Body of pancreas (tissue), 4 donors: Measurements from ENCODE around the gene CD84.

Experiments
- POLR2A ChIP-seq, 3 donors: fragments of 450-650 bp; IDR thresholded peaks; one replicate each; pipeline ENCODE4 v1.6.1; 2016; ENCODE audit warnings: antibody characterized with exemption in 3 of 3, mild to moderate bottlenecking in 2 of 3
- TF ChIP-seq, protein P1 (sequence below), 7 experiments: fragments of 450-650 bp in 4 of 7; fragments of 200-600 bp in 3 of 7; sonication (generic) in 3 of 7; IDR thresholded peaks; one replicate each; pipeline ENCODE4 v1.5.1; 2016 to 2019; ENCODE audit warnings: antibody characterized with exemption in 7 of 7

DNA sequence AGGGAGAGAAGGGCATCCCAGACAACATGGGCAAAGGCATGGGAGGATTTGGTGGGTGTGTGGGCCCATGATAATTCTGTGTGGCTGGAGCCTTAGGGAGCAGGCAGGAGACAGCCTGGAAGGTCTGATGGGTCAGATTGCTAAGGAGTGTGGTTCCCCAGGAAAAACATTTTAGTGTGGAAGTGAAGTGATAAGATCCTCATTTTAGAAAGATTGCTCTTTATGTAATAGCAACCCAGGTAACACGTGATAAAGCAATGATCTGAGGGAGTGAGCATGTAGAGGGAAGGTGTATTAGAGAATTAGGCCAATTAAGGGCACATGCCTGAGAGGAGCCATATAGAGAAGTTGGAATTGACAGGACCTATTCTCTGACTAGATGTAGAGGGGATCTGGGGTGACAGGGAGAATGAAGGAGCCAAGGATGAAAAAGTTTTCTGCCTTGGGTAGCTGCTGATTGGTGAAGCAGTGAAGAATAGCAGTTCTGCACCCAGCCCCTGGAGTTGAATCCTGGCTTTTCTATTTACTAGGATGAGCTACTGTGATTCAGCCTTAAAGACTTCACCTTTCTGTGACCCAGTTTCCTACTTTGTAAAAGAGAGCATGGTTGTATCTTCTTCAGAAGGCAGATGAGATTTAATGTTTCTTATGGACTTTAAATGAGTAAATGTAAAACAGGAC lies 37.5 kb downstream of the CD84 start:
- TF ChIP-seq, protein P1, sequence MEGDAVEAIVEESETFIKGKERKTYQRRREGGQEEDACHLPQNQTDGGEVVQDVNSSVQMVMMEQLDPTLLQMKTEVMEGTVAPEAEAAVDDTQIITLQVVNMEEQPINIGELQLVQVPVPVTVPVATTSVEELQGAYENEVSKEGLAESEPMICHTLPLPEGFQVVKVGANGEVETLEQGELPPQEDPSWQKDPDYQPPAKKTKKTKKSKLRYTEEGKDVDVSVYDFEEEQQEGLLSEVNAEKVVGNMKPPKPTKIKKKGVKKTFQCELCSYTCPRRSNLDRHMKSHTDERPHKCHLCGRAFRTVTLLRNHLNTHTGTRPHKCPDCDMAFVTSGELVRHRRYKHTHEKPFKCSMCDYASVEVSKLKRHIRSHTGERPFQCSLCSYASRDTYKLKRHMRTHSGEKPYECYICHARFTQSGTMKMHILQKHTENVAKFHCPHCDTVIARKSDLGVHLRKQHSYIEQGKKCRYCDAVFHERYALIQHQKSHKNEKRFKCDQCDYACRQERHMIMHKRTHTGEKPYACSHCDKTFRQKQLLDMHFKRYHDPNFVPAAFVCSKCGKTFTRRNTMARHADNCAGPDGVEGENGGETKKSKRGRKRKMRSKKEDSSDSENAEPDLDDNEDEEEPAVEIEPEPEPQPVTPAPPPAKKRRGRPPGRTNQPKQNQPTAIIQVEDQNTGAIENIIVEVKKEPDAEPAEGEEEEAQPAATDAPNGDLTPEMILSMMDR (IDR thresholded peaks at IDR 0.05): no peak
- TF ChIP-seq POLR2A (IDR thresholded peaks at IDR 0.05): no peak
